K562 (cell line): ENCODE results near the gene NCOA3. TPM values are rescaled to one million over a fixed set of nuclear protein-coding genes. Genes with fewer than 3 reads are reported as not detected.

ENCODE experiments used
- ATAC-seq: fragments of 200-7000 bp; cut with Tn5 transposase; 3 replicates; pipeline ENCODE4 v1.9.1; 2020; ENCODE audit warnings: moderate library complexity
- BruUV-seq: library from RNA; stranded (reverse); fragments of 400-500 nt; replicated peaks from 2 replicates; lab custom pipeline; 2021; lab: Mats Ljungman, UMichigan
- CTCF ChIA-PET: fragments of 300-600 bp; formaldehyde crosslinking; extraction: SDS; loops from one replicate; lab custom pipeline; 2021; ENCODE audit warnings: low intra/inter-chr PET ratio; lab: Yijun Ruan, JAX
- POLR2A ChIA-PET: fragments of 300-600, 350-650 bp; sonication (Branson Sonifier 250); formaldehyde crosslinking; extraction: SDS; loops from one replicate; lab custom pipeline; 2021; ENCODE audit warnings: antibody characterized with exemption, inconsistent platforms; lab: Yijun Ruan, JAX
- DNase-seq, 4 experiments: peaks; one replicate each; pipeline versions ENCODE4 v3.0.0 to v3.0.0-alpha.2; 2011 to 2018; ENCODE audit warnings: low spot score in 3 of 4, mixed read lengths in 3 of 4; ENCODE audit errors: extremely low read depth in 1 of 4
- FAIRE-seq: peaks from 2 replicates; lab custom pipeline; 2011; peaks lifted over from hg19 to GRCh38; lab: Jason Lieb, UNC
- H2AFZ ChIP-seq: 2 replicates; pipeline ENCODE4 v1.6.0; 2011; ENCODE audit warnings: low read depth, low read length, control low read depth, inconsistent platforms
- H3K27ac ChIP-seq: fragments of 200-600 bp; 3 replicates; pipeline ENCODE4 v1.8.0; 2011; ENCODE audit warnings: low read depth, mild to moderate bottlenecking, control low read depth, inconsistent platforms, low read length, moderate library complexity, mixed read lengths; ENCODE audit errors: extremely low read depth
- H3K27me3 ChIP-seq, 2 experiments: fragments of 300-600 bp in 1 of 2; 2 replicates in 1 of 2; 3 replicates in 1 of 2; pipeline versions ENCODE4 v1.6.0 to v1.8.0; 2011; ENCODE audit warnings: inconsistent platforms in 2 of 2, low read length in 2 of 2, mild to moderate bottlenecking in 1 of 2, mixed read lengths in 1 of 2, moderate library complexity in 1 of 2; ENCODE audit not compliant: control insufficient read depth in 2 of 2, insufficient read depth in 2 of 2
- H3K36me3 ChIP-seq: fragments of 300-600 bp; 3 replicates; pipeline ENCODE4 v1.8.0; 2011; ENCODE audit warnings: mild to moderate bottlenecking, low read length, inconsistent platforms; ENCODE audit not compliant: control insufficient read depth, insufficient read depth
- H3K4me1 ChIP-seq, 2 experiments: fragments of 200-600 bp in 1 of 2; replicated peaks in 1 of 2; 2 replicates in 1 of 2; 3 replicates in 1 of 2; pipeline versions ENCODE4 v1.5.1 to v1.8.0; 2011; ENCODE audit warnings: inconsistent platforms in 2 of 2, low read length in 2 of 2, mild to moderate bottlenecking in 1 of 2, mixed read lengths in 1 of 2, moderate library complexity in 1 of 2; ENCODE audit not compliant: control insufficient read depth in 2 of 2, insufficient read depth in 2 of 2
- H3K4me2 ChIP-seq: 2 replicates; pipeline ENCODE4 v1.6.1; 2011; ENCODE audit warnings: low read length, control low read depth, inconsistent platforms, mixed read lengths; ENCODE audit not compliant: insufficient read depth
- H3K4me3 ChIP-seq: fragments of 200-600 bp; sonication (generic), shearing (Covaris generic); 2 replicates; pipeline ENCODE4 v1.5.1; 2016; ENCODE audit warnings: control low read depth, inconsistent platforms
- H3K79me2 ChIP-seq: fragments of 200-600 bp; 3 replicates; pipeline ENCODE4 v1.8.0; 2011; ENCODE audit warnings: low read length, inconsistent platforms; ENCODE audit not compliant: control insufficient read depth, insufficient read depth
- H3K9ac ChIP-seq, 2 experiments: 2 replicates each; pipeline versions ENCODE4 v1.6.0 to v1.6.1; 2011; ENCODE audit warnings: low read depth in 2 of 2, low read length in 2 of 2, control low read depth in 1 of 2, inconsistent platforms in 1 of 2, mild to moderate bottlenecking in 1 of 2, mixed read lengths in 1 of 2; ENCODE audit not compliant: insufficient read depth in 1 of 2
- H3K9me1 ChIP-seq: one replicate; pipeline ENCODE4 v1.6.0; 2011; ENCODE audit warnings: inconsistent platforms, mild to moderate bottlenecking, low read length, moderate library complexity; ENCODE audit not compliant: control insufficient read depth, insufficient read depth
- H3K9me3 ChIP-seq: replicated peaks from 2 replicates; pipeline ENCODE4 v1.5.1; 2011; ENCODE audit warnings: low read depth, low read length, inconsistent platforms; ENCODE audit not compliant: control insufficient read depth, insufficient read depth
- H4K20me1 ChIP-seq: replicated peaks from 2 replicates; pipeline ENCODE4 v1.6.1; 2011; ENCODE audit warnings: low read length, inconsistent platforms, mixed read lengths; ENCODE audit not compliant: control insufficient read depth, insufficient read depth
- EZH2 ChIP-seq: IDR thresholded peaks from 2 replicates; pipeline ENCODE4 v1.6.1; 2012; ENCODE audit warnings: low read depth, mild to moderate bottlenecking, inconsistent platforms, low read length, borderline replicate concordance
- HMG20A ChIP-seq: fragments of 450-650 bp; formaldehyde crosslinking; conservative IDR thresholded peaks from 2 replicates; pipeline ENCODE4 v1.4.0; 2020; ENCODE audit warnings: mild to moderate bottlenecking, mixed read lengths
- KLF13 ChIP-seq: fragments of 450-650 bp; IDR thresholded peaks from 2 replicates; pipeline ENCODE4 v1.6.1; 2016; ENCODE audit warnings: missing genetic modification characterization, low read depth, mild to moderate bottlenecking, missing compliant biosample characterization, moderate library complexity, borderline replicate concordance
- RBFOX2 ChIP-seq: fragments of 200-400 bp; formaldehyde crosslinking; IDR thresholded peaks from 2 replicates; pipeline ENCODE4 v1.6.1; 2017; ENCODE audit warnings: low read depth, mild to moderate bottlenecking, low read length, moderate library complexity
- RBM15 ChIP-seq: fragments of 200-400 bp; formaldehyde crosslinking; IDR thresholded peaks from 2 replicates; pipeline ENCODE4 v1.6.1; 2018; ENCODE audit warnings: mild to moderate bottlenecking, low read length, moderate library complexity; ENCODE audit not compliant: insufficient read depth
- ZBTB43 ChIP-seq: sonication (generic); formaldehyde crosslinking; IDR thresholded peaks from 2 replicates; pipeline ENCODE4 v1.8.0; 2023; ENCODE audit warnings: mild to moderate bottlenecking, missing genetic modification reagents
- ZNF140 ChIP-seq: fragments of 250-450 bp; sonication (Bioruptor Pico); IDR thresholded peaks from 2 replicates; pipeline ENCODE4 v1.8.0; 2021; ENCODE audit warnings: moderate library complexity, mild to moderate bottlenecking, inconsistent platforms
- ZNF146 ChIP-seq: IDR thresholded peaks from one replicate; pipeline ENCODE4 v1.6.1; 2018; ENCODE audit warnings: missing compliant biosample characterization; ENCODE audit not compliant: unreplicated experiment
- ZNF584 ChIP-seq: fragments of 200-800 bp; sonication (Bioruptor generic); IDR thresholded peaks from 2 replicates; pipeline ENCODE4 v1.6.1; 2016; ENCODE audit warnings: low read depth, mild to moderate bottlenecking, missing genetic modification characterization, missing compliant biosample characterization
- WGBS: fragments of 100-300 bp; shearing (Covaris generic); methylation state at CpG from one replicate; pipeline ENCODE4 v1.1.6; 2016; ENCODE audit warnings: low coverage, mixed read lengths; ENCODE audit not compliant: insufficient coverage; ENCODE audit errors: missing lambda C conversion rate; 5-methylcytosine and 5-hydroxymethylcytosine counted together
- in situ Hi-C: fragments of 300-500 bp; cut with MboI; formaldehyde crosslinking; loops from 4 replicates; pipeline ENCODE4 v1.15.0; 2018; ENCODE audit warnings: inconsistent platforms, mixed read lengths
- intact Hi-C: fragments of 100-400 bp; cut with micrococcal nuclease; formaldehyde crosslinking; loops from 2 replicates; pipeline ENCODE4 v1.14.2; 2022
- polyA plus RNA-seq, 8 experiments: library from polyadenylated mRNA; depleted of rRNA in 4 of 8; stranded (reverse) in 5 of 8; unstranded in 3 of 8; fragments of >200 nt; fragmentation: Nextera tagmentation in 2 of 8; fragmentation: Illumina TruSeq in 1 of 8; extraction: Ambion mirVana in 2 of 8; extraction: Trizol in 1 of 8; gene quantifications; 2 replicates each; pipeline versions ENCODE4 v1.2.1 to v1.2.3, GENCODE V29; 2011 to 2014; ENCODE audit warnings: inconsistent platforms in 1 of 8, missing spikeins in 1 of 8
- total RNA-seq, 7 experiments: library from RNA; depleted of rRNA in 6 of 7; stranded (reverse); fragments of >200 nt in 6 of 7; fragmentation: Illumina TruSeq in 2 of 7; extraction: Trizol in 2 of 7; gene quantifications; 2 replicates each; pipeline versions ENCODE4 v1.2.1 to v1.2.3, GENCODE V29; 2011 to 2021; ENCODE audit warnings: low replicate concordance in 1 of 7

The NCOA3 gene
- total and polyA plus RNA-seq, 9 of the 15 experiments (the other 6 are each of a cell fraction or from before 2014, with no cell fraction given) = 3.2 to 24.3 (median 14.4) TPM

GRCh38 chr20:47535994-47536393 is 34.3 kb downstream of the NCOA3 start:
- no TSS peak for BruUV-seq
- intact Hi-C loops (no loop called here), in situ Hi-C loops (no loop called here)
- WGBS = 94% methylated on average over 6 of the region's 6 CpGs
- Histone ChIP-seq H3K79me2 (peaks cover 52% of the 10 kb centered on the region), H3K27me3 (no peaks in the 10 kb centered on the region), H3K4me2 (no peak overlapping the region), H3K9me1 (no peaks in the 10 kb centered on the region), H3K4me3 (no peak overlapping the region), H3K4me1 (peaks cover 5 to 6% of the 10 kb centered on the region in 2 experiments; a peak in 3 of 5 replicates), H3K36me3 (no peaks in the 10 kb centered on the region), H3K9me3 (no peaks in the 10 kb centered on the region), H3K27ac (no peak overlapping the region), H2AFZ (no peak overlapping the region), H4K20me1 (no peaks in the 10 kb centered on the region; the same call in 1 of the 2 replicates), H3K9ac (no peak overlapping the region)
- no peak for FAIRE-seq
- ChIA-PET POLR2A (interaction anchor here (0.7 to 1.1 kb wide), 2 partner anchors 13 to 49 kb away, joined by 3 to 4 read pairs; no protein-coding TSS in a partner anchor), CTCF (no interaction called here)
- no peak for TF ChIP-seq RBFOX2
- TF ChIP-seq HMG20A = no peak
- TF ChIP-seq ZNF584 = no peak
- TF ChIP-seq ZNF146 (CRISPR knock-in tag) = no peak
- no peak for TF ChIP-seq RBM15
- no peak for TF ChIP-seq ZNF140 (CRISPR knock-in tag)
- TF ChIP-seq EZH2 = no peak
- no peak for TF ChIP-seq KLF13
- TF ChIP-seq ZBTB43 (CRISPR knock-in tag) = no peak
- no peak for DNase-seq
- no peak for ATAC-seq
